ENCODE data around the gene PCYT1B.
A peak's percentile ranks its signal among the peaks of the same experiment; 100 is the strongest.

PCYT1B gene

DNA sequence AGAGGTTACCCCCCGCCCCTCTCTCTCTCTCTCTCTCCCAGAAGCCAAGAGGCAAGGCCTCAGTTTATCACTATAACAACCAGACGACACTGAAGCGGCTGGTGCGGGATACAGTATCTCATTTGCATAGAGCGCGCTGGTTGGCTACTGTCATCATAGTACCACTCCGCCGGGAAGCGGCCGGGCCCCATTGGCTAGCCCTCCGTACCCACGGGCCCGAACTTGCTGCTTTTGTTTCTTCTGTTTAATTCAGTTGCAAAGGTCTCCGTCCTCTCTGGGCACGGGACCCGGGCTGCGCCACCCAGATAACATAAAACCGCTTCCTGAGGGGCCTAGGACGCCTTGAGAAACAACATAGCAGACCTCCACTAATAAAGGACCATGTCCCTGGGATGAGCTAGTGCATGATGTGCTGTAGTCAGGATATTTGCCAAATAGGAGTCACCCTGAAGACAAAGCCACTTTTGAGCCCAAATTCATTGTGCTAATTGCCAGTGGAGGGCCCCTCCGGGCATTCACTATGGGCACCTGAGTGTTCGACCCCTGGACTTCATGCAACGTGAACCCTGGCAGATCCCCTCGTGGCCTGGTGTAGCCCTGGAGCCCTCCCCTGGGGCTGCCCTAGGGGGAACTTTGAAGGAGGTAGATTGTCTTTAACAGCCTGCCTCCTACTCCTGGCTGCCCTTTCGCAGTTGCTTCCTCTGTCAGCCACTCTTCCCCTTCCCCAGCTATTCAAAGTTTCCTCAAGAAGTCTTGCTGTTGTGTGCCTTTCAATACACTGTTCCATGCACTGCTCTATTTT is at the start of gene PCYT1B:
PCYT1B (minus strand) TSS at position 91 of the 802 bp plus-strand sequence. CDS start 242 bp downstream, outside the sequence.
- Histone ChIP-seq H3K4me1 (ENCODE audit: insufficient read depth, poor library complexity, severe bottlenecking) (no peaks in the 10 kb centered on the region), H3K9me3 (ENCODE audit: severe bottlenecking) (no peaks in the 10 kb centered on the region), H3K4me3 (ENCODE audit: severe bottlenecking) (no peak within 1 kb of the TSS), H3K27ac (ENCODE audit: poor library complexity, severe bottlenecking) (no peak within 1 kb of the TSS), H3K27me3 (ENCODE audit: insufficient read depth, poor library complexity, severe bottlenecking) (peaks cover 2% of the 10 kb centered on the region), H3K36me3 (ENCODE audit: low read depth) (no peaks in the 10 kb centered on the region)
- peak; percentile 95 for ATAC-seq (ENCODE audit: low read depth)
- TF ChIP-seq, protein P1, sequence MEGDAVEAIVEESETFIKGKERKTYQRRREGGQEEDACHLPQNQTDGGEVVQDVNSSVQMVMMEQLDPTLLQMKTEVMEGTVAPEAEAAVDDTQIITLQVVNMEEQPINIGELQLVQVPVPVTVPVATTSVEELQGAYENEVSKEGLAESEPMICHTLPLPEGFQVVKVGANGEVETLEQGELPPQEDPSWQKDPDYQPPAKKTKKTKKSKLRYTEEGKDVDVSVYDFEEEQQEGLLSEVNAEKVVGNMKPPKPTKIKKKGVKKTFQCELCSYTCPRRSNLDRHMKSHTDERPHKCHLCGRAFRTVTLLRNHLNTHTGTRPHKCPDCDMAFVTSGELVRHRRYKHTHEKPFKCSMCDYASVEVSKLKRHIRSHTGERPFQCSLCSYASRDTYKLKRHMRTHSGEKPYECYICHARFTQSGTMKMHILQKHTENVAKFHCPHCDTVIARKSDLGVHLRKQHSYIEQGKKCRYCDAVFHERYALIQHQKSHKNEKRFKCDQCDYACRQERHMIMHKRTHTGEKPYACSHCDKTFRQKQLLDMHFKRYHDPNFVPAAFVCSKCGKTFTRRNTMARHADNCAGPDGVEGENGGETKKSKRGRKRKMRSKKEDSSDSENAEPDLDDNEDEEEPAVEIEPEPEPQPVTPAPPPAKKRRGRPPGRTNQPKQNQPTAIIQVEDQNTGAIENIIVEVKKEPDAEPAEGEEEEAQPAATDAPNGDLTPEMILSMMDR (IDR thresholded peaks at IDR 0.05; ENCODE audit: poor library complexity, severe bottlenecking), result no peak
- DNase-seq (ENCODE audit: low spot score), result peak; percentile 34

DNA sequence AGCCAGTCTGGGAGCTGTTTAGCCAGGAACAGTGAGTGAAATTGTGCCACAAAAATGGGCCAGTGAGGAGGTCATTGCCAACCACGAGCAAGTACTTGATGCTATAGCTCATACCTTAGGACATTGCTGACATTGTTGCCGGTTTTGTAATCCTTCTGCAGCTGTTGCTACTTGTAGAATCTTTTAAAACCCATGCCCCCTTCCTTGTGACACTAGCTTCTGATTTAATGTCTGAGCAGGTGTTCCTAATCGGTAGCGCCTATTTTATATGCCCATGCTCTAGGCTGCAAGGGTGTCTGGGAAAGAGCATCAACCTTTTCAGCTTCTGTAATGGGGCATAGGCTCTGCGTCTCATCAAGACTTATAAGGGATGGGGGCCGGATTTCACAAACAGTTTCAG is 49.1 kb upstream of the PCYT1B start:
- no peaks in the 10 kb centered on the region for H3K9me3 ChIP-seq (ENCODE audit: severe bottlenecking)
- no peaks in the 10 kb centered on the region for H3K4me1 ChIP-seq (ENCODE audit: insufficient read depth, poor library complexity, severe bottlenecking)
- ATAC-seq (ENCODE audit: low read depth) (no peak), DNase-seq (ENCODE audit: low spot score) (no peak)
- TF ChIP-seq, protein P1 (IDR thresholded peaks at IDR 0.05; ENCODE audit: poor library complexity, severe bottlenecking), result no peak
- H3K4me3 ChIP-seq (ENCODE audit: severe bottlenecking), result no peak overlapping the region
- H3K27me3 ChIP-seq (ENCODE audit: insufficient read depth, poor library complexity, severe bottlenecking), result no peaks in the 10 kb centered on the region
- peaks cover 11% of the 10 kb centered on the region for H3K36me3 ChIP-seq (ENCODE audit: low read depth)
- no peak overlapping the region for H3K27ac ChIP-seq (ENCODE audit: poor library complexity, severe bottlenecking)

DNA sequence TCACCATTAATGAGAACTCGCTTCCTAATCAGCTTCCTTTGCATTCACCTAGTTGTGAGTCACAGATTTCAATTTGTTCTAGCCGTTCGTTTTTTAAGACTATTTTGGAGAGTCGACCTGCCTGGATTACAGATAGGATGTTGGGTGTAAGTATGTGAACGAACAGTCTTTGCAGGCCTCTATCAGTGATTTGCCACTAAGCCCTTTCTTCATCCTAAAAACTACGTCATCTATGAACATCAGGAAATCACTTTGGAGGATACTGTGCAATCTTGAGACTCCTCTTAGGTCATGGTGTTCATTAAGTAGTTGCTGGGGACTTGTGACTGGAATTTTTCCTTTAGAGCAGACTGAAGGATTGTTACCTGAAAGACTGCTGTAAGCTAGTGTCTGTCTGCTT is 47.7 kb upstream of the PCYT1B start:
- TF ChIP-seq, protein P1 (IDR thresholded peaks at IDR 0.05; ENCODE audit: poor library complexity, severe bottlenecking), result no peak
- no peak overlapping the region for H3K27ac ChIP-seq (ENCODE audit: poor library complexity, severe bottlenecking)
- no peaks in the 10 kb centered on the region for H3K4me1 ChIP-seq (ENCODE audit: insufficient read depth, poor library complexity, severe bottlenecking)
- H3K36me3 ChIP-seq (ENCODE audit: low read depth), result peaks cover 2% of the 10 kb centered on the region
- H3K4me3 ChIP-seq (ENCODE audit: severe bottlenecking), result peak overlapping the region; percentile 82
- H3K9me3 ChIP-seq (ENCODE audit: severe bottlenecking), result no peaks in the 10 kb centered on the region
- ATAC-seq (ENCODE audit: low read depth) (no peak), DNase-seq (ENCODE audit: low spot score) (no peak)
- H3K27me3 ChIP-seq (ENCODE audit: insufficient read depth, poor library complexity, severe bottlenecking), result no peaks in the 10 kb centered on the region

DNA sequence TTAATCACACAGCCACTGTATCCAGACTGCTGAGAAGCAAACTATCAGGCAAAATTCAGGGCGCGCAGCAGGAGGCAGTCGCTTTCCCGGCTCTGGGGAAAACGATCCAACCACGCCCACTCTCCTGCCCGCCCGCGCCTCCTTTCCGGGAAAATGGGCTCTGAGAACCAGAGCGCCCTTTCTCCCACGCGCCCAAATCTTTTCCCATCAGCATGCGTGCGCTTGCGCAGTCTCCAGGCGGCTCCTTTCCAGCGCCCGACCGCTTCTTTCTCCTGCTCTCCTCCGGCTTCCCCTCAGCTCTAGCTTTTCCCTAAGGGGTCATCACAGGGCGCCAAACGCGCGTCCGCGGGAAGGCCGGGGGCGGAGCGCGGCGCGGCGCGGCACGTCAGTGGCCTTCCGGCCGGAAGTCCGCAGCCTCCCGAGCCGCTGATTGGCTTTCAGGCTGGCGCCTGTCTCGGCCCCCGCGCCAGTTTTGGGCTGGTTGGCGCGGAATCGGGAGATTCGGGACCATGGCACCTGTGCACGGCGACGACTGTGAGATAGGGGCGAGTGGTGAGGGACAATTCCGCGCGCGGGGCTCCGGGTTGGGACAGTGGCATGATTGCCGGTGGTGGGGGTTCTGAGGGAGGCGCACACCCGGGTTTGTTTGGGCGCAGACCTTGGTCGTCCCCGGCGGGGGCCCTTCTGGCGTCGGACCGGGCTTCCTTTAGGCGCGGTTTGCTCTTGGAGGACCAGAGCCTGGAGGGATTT is 46.5 kb upstream of the PCYT1B start, which contains the start of gene POLA1:
POLA1 (plus strand) TSS at position 466 of the 750 bp plus-strand sequence; CDS start at position 510, 44 bp downstream.
- peak; percentile 89 for DNase-seq (ENCODE audit: low spot score)

More for the DNA sequence above, 46.5 kb upstream of the PCYT1B start, which contains the start of gene POLA1:
- Histone ChIP-seq H3K27ac (ENCODE audit: poor library complexity, severe bottlenecking) (peak within 1 kb of the TSS; percentile 37), H3K4me1 (ENCODE audit: insufficient read depth, poor library complexity, severe bottlenecking) (no peaks in the 10 kb centered on the region), H3K9me3 (ENCODE audit: severe bottlenecking) (no peaks in the 10 kb centered on the region), H3K4me3 (ENCODE audit: severe bottlenecking) (peak within 1 kb of the TSS; percentile 82), H3K36me3 (ENCODE audit: low read depth) (no peaks in the 10 kb centered on the region), H3K27me3 (ENCODE audit: insufficient read depth, poor library complexity, severe bottlenecking) (no peaks in the 10 kb centered on the region)
- peak; percentile 95 for ATAC-seq (ENCODE audit: low read depth)
- TF ChIP-seq, protein P1 (IDR thresholded peaks at IDR 0.05; ENCODE audit: poor library complexity, severe bottlenecking), result peak; percentile 34
